ENCODE results near the gene PACSIN2.
"Not testable (repeated sequence)": the region's sequence is repeated elsewhere in the genome, so short reads cannot be mapped to it uniquely, and the experiment has no call there.

The PACSIN2 gene

DNA sequence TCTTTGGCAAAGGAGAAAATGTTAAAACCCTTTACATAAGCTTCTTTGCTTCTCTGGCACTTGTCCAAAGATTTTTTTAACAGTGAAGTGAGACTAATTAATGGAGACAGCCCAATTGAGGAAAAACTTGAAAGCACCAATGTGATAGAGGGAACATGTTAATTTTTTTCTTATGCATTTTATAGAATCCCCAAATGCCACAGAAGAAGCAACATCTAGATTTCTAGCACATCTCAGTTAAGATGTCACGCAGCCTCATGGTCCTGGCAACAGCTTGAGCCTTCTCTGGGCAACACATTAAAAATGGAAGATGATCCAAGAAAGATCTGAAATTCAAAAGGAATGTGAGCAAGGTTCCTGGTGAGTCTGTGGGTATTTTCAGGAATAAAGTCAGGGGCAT lies 48.5 kb downstream of the PACSIN2 start:
- no peak for DNase-seq (ENCODE audit: low read depth in 2 of 2)

DNA sequence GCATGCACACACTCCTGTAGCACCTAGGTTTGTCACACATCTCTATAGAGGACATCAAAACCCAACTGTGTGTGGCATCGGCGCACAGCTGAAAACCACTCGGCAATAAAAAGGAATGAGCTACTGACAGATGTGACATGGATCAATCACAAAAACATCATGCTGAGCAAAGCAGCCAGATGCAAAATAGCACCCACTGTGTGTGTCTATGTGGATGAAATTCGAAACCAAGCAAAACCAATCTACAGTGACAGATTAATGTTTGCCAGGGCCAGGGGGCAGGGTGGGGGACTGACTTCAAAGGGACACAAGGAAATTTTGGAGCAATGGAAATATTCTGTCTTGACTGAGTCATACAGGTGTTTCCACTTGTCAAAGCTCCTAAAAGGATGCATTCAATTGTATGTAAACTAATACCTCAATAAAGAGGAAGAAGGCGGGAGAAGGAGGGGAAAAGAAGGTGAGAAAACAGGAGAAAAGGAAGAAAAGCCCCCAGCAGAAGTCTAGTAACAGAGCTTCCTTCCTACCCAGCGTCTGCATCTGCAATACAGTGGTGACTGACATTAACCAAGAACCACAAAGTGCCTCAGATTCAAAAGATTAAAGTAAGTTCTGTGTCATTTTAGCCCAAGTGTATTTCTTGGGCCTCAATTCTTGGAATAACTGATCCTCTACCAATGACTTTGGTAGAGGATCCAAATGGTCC lies 49.8 kb downstream of the PACSIN2 start:
- DNase-seq (ENCODE audit: low read depth in 2 of 2): no peak

DNA sequence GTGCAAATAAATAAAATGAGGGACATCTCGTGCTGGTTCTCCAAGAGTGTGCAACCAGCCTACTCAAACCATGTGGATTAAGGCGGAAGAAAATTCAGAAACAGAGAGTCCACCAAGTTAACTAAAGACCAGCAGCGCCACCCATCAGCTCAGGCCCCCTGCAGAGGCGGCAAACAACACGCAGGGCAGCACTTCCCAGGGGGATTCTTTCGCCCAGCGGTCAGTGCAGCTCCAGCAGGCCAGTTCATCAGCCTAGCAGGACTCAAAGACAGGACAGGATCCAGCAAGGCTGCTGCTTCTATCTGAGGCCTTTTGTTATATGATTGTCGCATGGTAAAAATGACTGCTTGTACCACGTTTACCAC lies 51.7 kb downstream of the PACSIN2 start:
- no peak for DNase-seq (ENCODE audit: low read depth in 2 of 2)

DNA sequence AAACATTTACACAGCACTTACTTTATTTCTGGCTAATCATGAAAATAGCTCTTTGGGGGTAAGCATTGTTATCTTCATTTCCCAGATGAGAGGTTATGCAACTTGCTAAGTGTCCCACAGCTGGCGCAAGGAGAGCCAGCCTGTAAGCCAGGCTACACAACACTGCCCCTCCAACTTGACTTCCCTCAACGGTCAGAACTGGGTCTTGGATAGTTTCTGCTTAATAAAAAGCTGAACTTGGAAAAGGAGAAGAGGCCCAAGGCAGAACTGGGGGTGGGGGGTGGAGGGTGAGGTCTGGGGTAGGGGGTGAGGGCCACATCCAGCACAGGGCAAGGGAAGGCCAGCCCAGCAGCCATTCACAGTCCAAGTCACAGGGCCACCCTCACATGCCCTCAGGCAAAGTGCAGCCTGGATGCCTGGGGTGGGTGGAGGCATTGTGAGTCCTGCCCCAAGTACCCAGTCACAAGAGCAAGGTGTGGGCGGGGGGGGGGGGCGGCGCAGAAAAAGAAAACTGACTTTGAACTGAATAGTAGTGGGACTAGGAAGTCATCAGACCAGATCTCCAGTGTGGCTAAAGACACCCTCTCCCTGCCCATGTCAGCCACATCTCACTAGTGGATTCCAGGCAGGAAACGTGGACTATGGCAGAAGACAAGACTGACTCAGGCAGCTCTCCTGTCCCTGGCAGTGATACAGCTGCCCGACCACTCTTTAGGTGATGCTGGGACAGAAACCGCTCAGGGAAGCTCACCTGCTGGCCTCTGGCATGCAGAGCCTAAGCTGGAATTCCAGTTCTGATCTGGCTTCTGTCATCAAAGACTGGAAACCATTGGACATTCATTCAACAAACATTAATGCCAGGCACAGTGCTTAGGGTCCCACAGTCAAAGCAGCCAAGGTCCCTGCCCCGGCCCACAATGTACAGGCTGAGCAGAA lies 52.4 kb downstream of the PACSIN2 start:
- no peak for DNase-seq (ENCODE audit: low read depth in 2 of 2)

DNA sequence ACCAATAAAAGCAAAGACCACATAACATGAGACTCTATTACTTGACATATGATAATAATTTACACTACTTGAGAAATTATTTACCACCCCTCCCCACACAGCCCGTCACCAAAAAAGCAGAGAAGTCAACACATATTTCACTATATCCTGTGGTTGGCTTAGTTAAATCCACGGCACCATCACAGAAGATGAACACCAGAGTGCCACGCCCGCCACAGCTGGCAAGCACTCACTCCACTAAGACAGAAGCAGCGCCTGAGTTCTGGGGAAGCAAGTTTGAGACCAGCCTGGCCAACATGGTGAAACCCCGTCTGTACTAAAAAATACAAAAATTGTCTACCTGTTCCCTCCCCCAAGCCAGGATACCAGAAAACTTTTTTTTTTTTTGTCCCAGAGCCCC lies 53.1 kb downstream of the PACSIN2 start:
- no peak for DNase-seq (ENCODE audit: low read depth in 2 of 2)

DNA sequence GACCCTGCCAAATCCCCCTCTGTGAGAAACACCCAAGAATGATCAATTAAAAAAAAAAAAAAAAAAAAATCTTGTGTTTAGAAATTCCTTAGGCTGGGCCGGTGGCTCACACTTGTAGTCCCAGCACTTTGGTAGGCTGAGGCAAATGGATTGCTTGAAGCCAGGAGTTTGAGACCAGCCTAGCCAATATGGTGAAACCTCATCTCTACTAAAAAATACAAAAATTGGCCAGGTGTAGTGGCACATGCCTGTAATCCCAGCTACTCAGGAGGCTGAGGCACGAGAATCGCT lies 53.6 kb downstream of the PACSIN2 start:
- DNase-seq (ENCODE audit: low read depth in 2 of 2): not testable (repeated sequence)

DNA sequence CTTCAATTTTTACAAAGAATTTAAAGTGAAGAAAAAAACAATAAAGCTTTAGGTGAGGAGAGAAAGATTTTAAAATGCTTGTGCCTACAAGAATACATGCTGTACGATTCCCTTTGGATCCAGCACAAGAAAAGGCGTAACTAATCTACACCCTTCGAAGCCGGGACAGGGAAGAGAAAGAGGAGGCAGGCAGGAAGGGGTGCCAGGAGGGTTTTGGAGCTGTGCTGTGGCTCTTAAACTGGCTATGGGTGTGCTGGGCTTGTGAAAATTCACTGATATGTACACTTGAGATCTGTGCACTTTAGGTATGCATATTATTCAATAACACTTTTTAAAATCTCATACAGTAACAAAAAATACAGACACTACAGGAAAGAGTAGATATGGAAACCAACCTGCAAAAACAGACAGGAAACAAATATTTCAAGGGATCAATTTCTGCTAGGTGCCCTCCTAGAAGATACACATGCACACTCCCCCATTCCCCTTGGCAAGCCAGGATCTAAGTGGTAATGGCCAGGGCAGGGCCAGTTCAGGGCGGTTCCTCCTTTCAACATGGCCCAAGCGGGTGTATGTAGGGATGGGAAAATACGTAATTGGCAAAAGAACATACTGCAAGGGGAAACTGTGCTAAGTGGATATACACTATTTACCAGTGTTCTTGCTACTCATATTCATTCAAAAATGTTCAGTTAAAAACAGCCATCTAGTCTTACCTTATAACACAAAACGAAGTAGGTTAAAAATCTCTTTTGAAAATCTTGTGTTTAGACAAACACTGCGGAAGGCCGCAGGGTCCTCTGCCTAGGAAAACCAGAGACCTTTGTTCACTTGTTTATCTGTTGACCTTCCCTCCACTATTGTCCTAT lies 54.2 kb downstream of the PACSIN2 start:
- DNase-seq (ENCODE audit: low read depth in 2 of 2): no peak

DNA sequence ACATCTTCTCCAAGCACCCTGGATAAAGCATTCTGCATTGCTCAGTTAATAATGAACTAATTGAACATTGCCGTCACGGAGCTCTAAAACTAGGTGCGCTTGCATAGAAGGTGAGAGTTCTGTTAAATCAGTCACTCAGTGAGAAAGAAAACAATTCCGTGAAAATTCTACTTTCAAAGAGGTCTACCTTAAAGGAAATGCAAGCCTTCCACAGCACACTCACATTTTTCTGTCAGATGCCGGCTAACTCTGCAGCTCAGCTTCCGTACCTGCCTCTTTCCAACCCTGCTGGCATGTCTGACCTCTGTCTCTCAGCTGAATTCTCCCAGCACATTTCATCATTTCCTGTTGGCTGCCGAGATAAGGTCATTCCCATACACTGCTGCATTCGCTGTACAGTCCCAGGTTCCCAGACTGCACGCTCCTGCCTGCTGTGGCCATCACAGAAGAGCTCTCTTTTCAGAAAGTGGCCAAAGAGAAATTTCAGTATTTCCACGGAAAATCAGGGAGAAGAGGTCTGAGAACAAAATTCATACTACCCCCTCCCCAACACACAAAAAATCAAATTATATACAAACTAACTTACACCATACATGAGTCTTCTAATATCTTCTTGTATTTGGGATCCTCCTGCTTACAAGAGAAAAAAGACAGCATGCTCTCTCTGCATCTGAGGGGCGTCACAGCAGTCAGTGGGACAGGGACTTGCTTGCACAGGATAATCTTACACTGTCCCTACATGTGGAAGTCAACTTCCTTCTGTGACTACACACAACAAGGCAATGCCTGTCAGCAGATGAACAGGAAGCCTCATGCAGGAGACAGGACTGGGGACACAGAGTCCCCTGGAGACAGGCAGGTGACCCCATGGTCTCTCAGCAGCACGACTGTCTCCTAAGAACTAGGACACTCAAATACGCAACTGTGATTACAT lies 55.1 kb downstream of the PACSIN2 start:
- DNase-seq (ENCODE audit: low read depth in 2 of 2): no peak

DNA sequence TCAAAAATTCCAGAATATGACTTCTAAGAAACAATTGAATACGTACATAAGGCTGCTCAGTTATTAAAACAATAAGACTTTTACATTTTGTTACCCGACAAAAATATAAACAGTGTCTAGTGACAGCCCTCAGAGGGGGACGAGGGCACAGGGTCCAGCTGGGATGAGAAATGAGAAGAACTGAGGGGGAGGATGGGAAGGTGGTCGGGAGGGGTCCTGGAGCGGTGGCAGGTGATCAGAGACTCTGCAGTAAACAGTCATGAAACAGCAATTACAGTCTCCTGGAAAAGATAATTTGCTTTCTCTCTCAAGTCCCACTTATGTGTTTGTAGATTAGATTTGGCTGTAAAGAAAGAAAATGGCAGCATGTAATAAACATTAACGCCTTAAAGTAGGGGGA lies 56.0 kb downstream of the PACSIN2 start:
- DNase-seq (ENCODE audit: low read depth in 2 of 2): no peak

DNA sequence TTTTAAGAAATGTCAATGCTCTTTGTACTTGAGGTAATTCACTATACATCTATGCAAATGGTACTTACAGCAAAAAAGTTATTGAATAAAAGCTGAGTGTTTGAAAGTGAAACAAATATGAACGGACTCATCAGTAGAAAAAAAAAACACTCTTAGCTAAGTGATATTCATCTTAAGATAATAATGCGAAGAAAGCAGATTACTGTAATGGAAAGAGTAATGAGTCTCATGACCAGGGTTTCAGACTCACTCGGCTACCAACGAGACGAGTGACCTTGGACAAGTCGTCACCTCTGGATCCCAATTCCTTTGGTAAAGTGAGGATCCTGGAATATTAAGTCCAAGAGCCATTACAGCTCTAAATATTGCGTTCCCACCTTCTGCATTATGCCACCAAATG lies 57.0 kb downstream of the PACSIN2 start:
- DNase-seq (ENCODE audit: low read depth in 2 of 2): no peak

DNA sequence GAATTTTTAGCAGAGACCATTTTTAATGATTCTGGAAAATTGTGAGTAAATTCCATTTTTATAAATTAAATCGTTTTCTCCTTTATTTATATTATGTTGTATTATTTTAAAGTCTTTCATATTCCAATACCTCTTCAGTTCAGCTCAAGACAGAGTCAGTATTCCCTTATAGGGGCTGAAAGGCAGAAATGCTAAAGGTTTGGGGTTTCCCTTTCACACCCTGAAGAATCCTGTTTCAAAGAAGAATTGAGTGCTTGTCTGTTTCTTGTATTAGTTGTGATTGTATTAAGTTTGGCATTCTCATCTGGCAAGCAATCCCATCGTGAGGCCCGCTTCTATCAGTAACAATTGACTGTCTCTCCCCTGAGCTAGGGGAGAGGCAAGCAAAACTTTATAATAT lies 57.4 kb downstream of the PACSIN2 start:
- no peak for DNase-seq (ENCODE audit: low read depth in 2 of 2)

DNA sequence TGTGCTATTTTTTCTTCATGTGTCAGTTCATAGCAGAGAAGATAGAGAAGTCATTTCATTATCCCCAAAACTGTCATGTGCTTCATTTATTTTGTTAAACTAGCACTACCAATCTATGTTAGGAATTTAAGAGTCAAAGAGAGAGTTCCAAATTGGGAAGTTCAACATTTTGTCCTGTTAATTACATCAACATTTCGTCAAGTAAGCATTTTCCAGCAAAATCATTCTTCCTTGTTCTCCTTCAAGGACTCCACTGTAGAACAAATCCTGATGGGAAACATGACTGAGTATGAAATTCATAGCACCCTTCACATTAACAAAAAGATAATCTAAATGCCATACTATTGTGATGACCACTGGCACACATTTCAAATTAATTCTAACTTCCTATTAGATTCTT lies 59.1 kb downstream of the PACSIN2 start:
- no peak for DNase-seq (ENCODE audit: low read depth in 2 of 2)

DNA sequence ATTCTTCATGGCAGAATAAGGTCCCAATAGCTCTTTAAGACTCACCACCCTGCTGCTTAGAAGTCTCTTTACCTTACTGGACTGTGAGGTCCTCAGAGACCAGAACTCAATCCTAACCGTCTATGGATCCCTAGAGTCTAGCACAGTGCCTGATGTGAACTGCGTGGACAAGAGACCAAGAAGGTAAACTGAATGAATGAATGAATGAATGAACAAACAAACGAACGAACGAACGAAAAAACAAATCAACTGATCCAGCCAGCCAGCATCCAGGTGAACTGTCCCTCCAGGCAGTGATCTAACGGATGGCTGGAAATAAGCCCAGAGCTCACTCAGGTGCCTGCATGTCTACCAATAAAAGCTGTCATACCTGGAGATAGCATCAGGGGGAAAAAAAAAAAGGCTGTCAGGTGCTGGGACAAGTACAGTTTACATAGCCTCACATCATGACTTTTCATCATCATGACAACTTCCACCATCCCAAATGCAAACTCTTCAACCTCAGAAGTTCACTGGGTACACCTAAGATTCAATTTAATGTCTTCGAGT lies 59.8 kb downstream of the PACSIN2 start:
- no peak for DNase-seq (ENCODE audit: low read depth in 2 of 2)

DNA sequence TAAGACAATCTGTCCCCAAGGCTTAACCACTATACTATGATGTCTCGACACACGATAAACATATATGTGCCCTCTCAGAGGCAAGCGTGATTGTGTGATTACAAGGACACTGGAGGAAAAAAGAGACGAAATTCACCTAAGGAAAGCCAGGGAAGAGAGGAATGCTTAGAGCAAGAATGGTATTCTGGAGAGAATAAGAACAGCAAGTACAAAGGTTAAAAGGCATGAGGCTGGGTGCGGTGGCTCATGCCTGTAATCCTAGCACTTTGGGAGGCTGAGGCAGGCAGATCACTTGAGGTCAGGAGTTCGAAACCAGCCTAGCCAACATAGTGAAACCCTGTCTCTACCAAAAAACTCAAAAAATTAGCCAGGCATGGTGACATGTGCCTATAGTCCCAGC lies 61.2 kb downstream of the PACSIN2 start:
- DNase-seq (ENCODE audit: low read depth in 2 of 2): not testable (repeated sequence)

DNA sequence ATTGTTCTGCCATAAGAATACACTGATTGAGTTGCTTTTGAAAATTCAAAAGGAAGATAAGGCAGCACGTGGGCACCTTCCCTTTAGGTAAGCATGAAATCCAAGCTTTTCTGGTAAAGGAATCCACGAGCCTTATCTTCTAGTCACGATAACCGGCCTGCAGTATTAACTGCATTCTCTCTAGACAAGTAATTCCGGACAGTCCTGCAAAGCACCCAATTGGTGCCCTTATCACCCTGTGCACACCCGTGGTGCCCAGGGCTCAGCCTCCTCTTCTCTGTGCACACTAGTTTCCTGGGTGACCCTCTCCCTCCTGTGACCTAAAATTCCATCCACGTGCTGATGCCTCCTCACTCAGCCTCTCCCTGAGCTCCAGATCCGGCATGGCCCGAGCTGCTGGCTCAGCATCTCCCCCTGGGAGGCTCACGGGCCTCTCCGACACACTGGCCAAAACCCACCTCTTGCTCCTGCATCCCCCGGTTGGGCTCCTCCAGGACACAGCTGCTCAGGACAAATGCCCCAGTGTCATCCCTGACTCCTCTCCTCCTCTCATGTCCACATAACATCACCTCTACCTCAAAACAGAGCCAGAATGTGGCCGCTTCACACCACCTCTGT lies 63.7 kb downstream of the PACSIN2 start:
- no peak for DNase-seq (ENCODE audit: low read depth in 2 of 2)

DNA sequence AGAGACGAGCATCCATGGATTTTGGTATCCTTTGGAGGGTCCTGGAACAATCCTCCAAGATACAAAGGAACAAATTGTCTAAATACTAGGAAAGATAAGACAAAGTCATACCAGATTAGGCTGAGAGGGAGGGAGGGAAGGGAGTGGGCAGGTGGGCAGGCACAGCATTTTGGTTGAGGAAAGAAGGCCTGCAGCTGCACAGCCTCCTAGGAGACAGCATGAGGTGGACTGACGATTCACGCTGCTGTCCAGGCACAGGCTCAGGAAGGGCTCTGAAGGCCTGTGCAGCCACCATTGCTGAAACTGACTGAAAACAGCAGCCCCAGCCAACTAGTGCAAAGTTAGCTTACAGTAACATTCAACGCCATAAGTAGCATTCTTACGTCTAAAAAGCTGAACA lies 64.7 kb downstream of the PACSIN2 start:
- no peak for DNase-seq (ENCODE audit: low read depth in 2 of 2)

DNA sequence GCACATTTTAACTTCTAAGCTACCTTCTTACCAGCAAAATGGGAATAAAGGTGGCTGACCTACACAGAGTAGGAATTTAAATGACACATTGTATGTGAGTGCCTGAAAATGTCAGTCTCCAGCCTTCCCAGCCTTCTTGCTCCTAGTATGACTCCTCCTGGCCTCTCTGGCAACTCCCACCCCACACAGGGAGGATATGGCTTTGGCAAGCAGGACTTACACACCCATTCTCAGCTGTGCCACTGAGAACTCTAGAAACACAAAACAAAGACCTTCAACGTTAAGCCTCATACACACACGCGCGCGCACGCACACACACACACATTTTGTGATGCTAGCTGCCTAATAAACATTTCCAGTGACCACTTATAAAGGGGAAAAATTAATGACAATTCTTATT lies 65.8 kb downstream of the PACSIN2 start:
- DNase-seq (ENCODE audit: low read depth in 2 of 2): no peak

DNA sequence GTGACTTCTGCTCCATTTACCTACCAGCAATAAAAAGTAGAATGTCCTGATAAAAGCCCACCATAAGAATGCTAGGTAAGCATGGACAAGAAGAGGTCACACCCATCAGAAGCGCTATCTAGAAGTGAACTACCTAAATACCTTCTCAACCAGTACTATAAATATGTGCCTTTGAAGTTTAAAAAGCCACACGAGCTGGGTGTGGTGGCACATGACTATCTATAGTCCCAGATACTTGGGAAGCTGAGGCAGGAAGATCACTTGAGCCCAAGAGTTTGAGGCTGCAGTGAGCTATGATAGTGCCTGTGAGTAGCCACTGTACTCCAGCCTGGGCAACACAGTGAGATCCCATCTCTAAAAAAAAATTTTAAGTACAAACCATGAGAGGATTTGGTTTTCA lies 66.7 kb downstream of the PACSIN2 start:
- DNase-seq (ENCODE audit: low read depth in 2 of 2): no peak

DNA sequence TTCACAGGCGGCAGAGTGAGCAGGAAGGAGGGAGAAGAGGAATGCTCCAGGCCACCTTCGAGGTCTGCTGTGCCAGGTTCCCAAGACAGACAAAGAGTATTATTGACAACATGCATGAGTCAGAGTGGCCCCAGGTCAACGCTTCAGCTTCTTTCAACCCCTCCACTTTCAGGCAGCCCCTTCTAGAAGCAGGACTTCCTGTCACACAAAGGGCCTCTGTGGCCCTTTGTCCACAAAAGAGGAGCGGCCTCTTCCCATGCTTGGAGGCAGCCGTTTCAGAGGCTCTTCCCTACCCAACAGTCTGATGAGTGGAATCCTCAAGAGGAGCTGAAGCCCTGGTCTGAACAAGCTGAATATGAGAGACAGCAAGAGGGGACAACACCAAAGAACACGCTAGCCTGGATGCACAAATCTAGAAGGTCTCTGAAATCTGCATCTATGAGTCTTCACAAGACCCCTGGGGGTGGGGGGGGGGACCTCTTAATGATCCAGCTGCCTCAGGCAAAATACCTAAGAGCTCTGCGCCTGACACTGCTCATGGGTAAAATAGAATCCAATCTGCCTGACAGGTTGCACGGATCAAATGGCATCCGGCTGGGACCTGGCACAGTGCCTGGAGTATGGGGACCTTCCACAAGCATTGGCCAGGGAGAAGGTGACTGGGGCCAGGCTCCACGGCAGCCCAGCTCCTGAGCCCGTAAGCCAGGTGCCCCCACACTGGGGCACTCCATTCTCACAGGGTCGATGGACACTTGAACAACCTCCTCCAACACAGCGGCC lies 67.5 kb downstream of the PACSIN2 start:
- no peak for DNase-seq (ENCODE audit: low read depth in 2 of 2)
